ENCODE data around the gene GLIPR2. TPM values are rescaled to one million over a fixed set of nuclear protein-coding genes. Genes with fewer than 3 reads are reported as not detected.
A peak's percentile ranks its signal among the peaks of the same experiment; 100 is the strongest.

The GLIPR2 gene
- total and polyA plus RNA-seq, 2 of the 4 experiments (the other 2 are of a cell fraction), result 35.8 to 43.3 TPM

- TF ChIP-seq BHLHE40 (IDR thresholded peaks at IDR 0.05; ENCODE audit: low read depth, low read length), result no peak
- TF ChIP-seq MAZ (IDR thresholded peaks at IDR 0.05; ENCODE audit: borderline replicate concordance, low read depth, low read length), result no peak
- TF ChIP-seq POLR2A (IDR thresholded peaks at IDR 0.05; ENCODE audit: low read depth, low read length), result no peak
- no peak for TF ChIP-seq USF2 (IDR thresholded peaks at IDR 0.05; ENCODE audit: low read depth, low read length)
- no peak for TF ChIP-seq MAFK (IDR thresholded peaks at IDR 0.05; ENCODE audit: low read depth, low read length)
- no peak for TF ChIP-seq NFE2L2 (IDR thresholded peaks at IDR 0.05; ENCODE audit: low read depth, low read length)
- TF ChIP-seq RCOR1 (IDR thresholded peaks at IDR 0.05; ENCODE audit: insufficient replicate concordance, low read length), result no peak
- TF ChIP-seq FOS (IDR thresholded peaks at IDR 0.05; ENCODE audit: low read depth, low read length), result no peak
- no peak for TF ChIP-seq CTCF (conservative IDR thresholded peaks at IDR 0.05; ENCODE audit: low read depth, low read length)
- TF ChIP-seq RAD21 (IDR thresholded peaks at IDR 0.05; ENCODE audit: low read length), result no peak
- TF ChIP-seq CEBPB (IDR thresholded peaks at IDR 0.05; ENCODE audit: low read depth, low read length), result no peak
- no peak for TF ChIP-seq RFX5 (IDR thresholded peaks at IDR 0.05; ENCODE audit: low read depth, low read length)
- Histone ChIP-seq H2AFZ (replicated peaks; ENCODE audit: low read length, poor library complexity) (no peak overlapping the region), H4K20me1 (ENCODE audit: insufficient read depth, low read length) (peaks cover 22% of the 10 kb centered on the region), H2BK5ac (ENCODE audit: low read depth, low read length, poor library complexity, severe bottlenecking) (no peak overlapping the region), H4K5ac (ENCODE audit: low read depth, low read length) (no peak overlapping the region), H2AK5ac (ENCODE audit: low read depth, low read length) (peak overlapping the region; percentile 90; the same call in 1 of the 2 replicates), H3K4me2 (ENCODE audit: low read depth, low read length) (no peak overlapping the region), H3K9me1 (ENCODE audit: insufficient read depth, low read length) (peaks cover 13% of the 10 kb centered on the region), H4K8ac (ENCODE audit: low read depth in 2 of 2, low read length in 2 of 2) (peak overlapping the region in 1 of 2 experiments; percentile 31; a peak in 2 of 4 replicates), H3K36me3 (ENCODE audit: control insufficient read depth, insufficient read depth, low read length) (no peaks in the 10 kb centered on the region), H3K9me3 (ENCODE audit: control insufficient read depth, insufficient read depth, low read length) (no peaks in the 10 kb centered on the region), H3K27me3 (ENCODE audit: control insufficient read depth, insufficient read depth, low read length) (no peaks in the 10 kb centered on the region), H2BK20ac (ENCODE audit: low read depth, low read length) (no peak overlapping the region), H2BK120ac (ENCODE audit: low read depth, low read length) (no peak overlapping the region), H4K91ac (ENCODE audit: insufficient read depth, low read depth, low read length) (no peak overlapping the region), H3K23ac (ENCODE audit: low read depth, low read length) (no peak overlapping the region), H3K4ac (ENCODE audit: low read depth, low read length) (peak overlapping the region; percentile 74), H3K14ac (replicated peaks; ENCODE audit: low read depth, low read length) (0 out of 2 replicates have a peak overlapping the region, but pooled peaks have one; percentile 46), H3K9ac (ENCODE audit: low read depth, low read length) (no peak overlapping the region), H3K79me1 (ENCODE audit: low read depth in 1 of 2, low read length in 2 of 2) (peaks cover 3 to 33% of the 10 kb centered on the region in 2 experiments; a peak in 2 of 4 replicates), H2AK9ac (replicated peaks; ENCODE audit: low read depth, low read length, poor library complexity) (no peak overlapping the region), H3K4me1 (ENCODE audit: control insufficient read depth, insufficient read depth, low read length) (peaks cover 13% of the 10 kb centered on the region), H3K4me3 (ENCODE audit: insufficient read depth, low read depth, low read length) (no peak overlapping the region), H2BK15ac (ENCODE audit: low read depth, low read length) (peak overlapping the region; percentile 36; the same call in 2 of the 3 replicates), H3K56ac (ENCODE audit: extremely low read depth, insufficient read depth, low read length) (no peak overlapping the region), H3K27ac (ENCODE audit: insufficient read depth, low read length) (no peak overlapping the region), H3K18ac (ENCODE audit: low read depth, low read length) (no peak overlapping the region)
- dilution Hi-C loops (cut with HindIII; ENCODE audit: low sequenced_read_pairs, unreplicated experiment) (no loop called here), in situ Hi-C loops (cut with MboI; ENCODE audit: low sequenced_read_pairs) (no loop called here), intact Hi-C loops (cut with micrococcal nuclease) (no loop called here)
- no TSS peak for BruUV-seq (replicated peaks)
- ChIA-PET POLR2A (ENCODE audit: unreplicated experiment) (no interaction called here), CTCF (no interaction called here)
- 71% methylated on average over 1 of the region's 5 CpGs; no CpG with 5 or more reads in 1 of the 2 experiments for WGBS, 2 experiments (ENCODE audit: extremely low coverage in 2 of 2, insufficient read length in 1 of 2)
- no peak for ATAC-seq (ENCODE audit: low read depth)
- DNase-seq, result no peak
These were observed 51.7 kb downstream of the GLIPR2 start for GRCh38 chr9:36188212-36188611.
